ENCODE results near the gene HOXA10. TPM values are rescaled to one million over a fixed set of nuclear protein-coding genes. Genes with fewer than 3 reads are reported as not detected.

The HOXA10 gene
- total RNA-seq, 4 donors from 2014 or later: 0.56 to 1.9 (median 1.2) TPM

DNA sequence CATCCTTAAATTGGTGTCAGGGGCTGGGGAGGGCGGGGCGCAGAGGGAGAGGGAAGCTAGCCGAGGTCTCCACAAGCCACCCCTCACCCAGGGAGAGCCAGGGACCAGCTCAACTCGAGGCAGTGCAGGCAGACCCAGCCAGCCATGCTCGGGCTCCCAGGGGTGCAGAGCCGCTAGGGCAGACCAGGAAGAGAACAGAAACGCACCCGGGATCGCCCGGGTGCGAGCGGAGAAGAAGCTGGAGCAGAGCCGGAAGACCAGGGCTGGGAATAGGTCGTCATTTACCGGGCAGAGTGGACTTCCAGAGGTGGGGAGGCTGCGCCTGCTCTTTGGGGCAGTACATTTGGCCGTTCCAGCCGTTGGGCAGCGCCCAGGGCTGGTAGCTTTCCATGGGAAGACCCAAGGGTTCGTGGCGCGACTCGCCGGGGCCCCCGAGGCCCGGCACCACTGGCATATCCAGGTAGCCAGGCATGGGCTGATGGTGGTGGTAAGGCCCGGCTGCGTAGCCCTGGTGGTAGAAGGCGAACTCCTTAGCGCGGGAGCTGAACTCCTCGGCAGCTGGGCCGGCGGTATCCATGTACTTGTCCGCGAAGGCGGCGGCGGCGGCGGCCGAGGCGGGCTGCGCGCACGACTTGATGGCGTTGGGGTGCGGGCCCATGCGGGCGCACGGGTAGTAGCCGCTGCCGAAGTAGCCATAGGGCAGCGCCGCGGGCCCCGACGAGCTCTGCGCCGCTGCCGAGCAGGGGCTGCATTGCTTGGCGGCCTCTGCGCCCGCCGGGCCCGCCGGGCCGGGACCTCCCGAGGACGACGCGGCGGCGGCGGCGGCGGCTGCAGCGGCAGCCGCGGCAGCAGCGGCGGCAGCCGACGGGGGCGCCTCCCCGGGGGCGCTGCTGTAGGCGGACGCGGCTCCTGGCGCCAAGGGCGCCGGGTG is 25.0 kb upstream of the HOXA10 start:
- no peak for DNase-seq (ENCODE audit: low spot score)

DNA sequence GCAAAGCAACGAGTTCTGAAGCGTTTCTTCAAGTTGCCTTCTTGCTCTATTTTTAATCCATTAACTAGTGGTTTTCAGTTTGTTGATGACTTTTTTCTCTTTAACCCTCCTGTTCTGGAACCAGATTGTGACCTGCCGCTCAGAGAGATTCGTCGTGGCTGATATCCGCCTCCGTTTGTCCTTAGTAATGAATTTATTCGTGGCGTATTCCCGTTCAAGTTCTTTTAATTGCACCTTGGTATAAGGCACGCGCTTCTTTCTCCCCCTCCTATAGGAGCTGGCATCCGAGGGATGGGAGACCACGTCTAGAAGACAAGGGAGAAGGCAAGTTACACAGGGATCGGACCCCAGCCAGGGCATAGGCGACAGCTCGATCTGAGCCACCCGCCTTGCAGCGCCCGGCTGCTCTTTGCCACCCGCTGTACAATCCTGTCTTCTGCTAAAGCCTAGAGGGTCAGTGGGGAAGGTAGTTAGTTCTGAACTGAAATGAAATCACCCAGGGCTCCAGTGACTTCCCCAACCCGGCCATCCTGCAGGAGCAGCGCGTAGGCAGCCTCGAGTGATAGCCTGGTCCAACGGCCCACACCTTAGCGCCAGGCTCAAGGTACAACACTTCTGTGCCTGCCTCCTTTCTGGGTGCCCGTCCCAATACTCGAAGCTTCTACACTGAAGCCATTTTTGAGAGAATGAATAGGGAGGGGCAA is 24.2 kb upstream of the HOXA10 start:
- no peak for DNase-seq (ENCODE audit: low spot score)
- TF ChIP-seq, protein P1, sequence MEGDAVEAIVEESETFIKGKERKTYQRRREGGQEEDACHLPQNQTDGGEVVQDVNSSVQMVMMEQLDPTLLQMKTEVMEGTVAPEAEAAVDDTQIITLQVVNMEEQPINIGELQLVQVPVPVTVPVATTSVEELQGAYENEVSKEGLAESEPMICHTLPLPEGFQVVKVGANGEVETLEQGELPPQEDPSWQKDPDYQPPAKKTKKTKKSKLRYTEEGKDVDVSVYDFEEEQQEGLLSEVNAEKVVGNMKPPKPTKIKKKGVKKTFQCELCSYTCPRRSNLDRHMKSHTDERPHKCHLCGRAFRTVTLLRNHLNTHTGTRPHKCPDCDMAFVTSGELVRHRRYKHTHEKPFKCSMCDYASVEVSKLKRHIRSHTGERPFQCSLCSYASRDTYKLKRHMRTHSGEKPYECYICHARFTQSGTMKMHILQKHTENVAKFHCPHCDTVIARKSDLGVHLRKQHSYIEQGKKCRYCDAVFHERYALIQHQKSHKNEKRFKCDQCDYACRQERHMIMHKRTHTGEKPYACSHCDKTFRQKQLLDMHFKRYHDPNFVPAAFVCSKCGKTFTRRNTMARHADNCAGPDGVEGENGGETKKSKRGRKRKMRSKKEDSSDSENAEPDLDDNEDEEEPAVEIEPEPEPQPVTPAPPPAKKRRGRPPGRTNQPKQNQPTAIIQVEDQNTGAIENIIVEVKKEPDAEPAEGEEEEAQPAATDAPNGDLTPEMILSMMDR (IDR thresholded peaks at IDR 0.05): no peak
- no peak for ATAC-seq (ENCODE audit: low FRiP score)

More for the DNA sequence above, 25.0 kb upstream of the HOXA10 start:
- ATAC-seq (ENCODE audit: low FRiP score): no peak
- TF ChIP-seq, protein P1 (IDR thresholded peaks at IDR 0.05): no peak

DNA sequence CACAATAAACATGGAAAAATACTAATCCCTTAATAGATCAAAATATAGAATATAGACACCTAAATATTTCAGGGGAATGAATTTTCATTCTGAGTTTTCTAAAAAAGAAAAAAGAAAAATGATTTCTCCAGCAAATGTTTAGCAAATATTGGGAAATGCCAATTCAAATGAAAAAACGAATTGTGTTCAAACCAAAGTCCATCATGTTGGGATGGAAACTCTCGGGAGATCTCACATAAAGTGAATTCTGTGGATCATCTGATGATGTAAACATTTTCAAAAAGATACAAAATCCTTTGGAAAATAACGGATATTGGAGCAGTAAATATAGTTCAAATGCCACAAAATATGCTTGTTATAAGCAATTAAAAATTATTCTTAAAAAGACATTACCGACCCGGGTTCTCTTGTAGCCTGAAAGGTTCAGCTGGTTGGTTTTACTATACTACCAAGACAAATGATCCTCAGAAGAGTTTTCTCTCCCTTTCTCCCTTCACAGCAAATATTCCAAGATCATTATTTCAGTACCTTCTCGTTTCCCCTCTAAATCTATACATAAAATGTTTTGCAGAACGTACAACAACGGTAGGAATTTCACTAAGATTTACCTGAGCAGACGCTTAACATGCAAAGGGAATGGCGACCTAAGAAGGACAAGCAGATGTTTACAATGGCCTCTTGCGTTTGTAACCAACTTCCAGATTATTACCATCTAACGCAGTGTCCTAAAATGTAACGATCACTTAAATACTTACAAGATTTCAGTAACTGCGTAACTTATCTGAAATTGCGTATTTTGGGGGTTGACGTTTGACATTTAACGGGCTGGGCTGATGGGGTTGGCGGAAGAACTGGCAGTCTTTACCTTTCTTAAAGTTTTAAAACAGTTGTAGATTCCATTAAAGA is 23.3 kb upstream of the HOXA10 start:
- ATAC-seq (ENCODE audit: low FRiP score): no peak
- TF ChIP-seq, protein P1 (IDR thresholded peaks at IDR 0.05): no peak
- DNase-seq (ENCODE audit: low spot score): no peak

DNA sequence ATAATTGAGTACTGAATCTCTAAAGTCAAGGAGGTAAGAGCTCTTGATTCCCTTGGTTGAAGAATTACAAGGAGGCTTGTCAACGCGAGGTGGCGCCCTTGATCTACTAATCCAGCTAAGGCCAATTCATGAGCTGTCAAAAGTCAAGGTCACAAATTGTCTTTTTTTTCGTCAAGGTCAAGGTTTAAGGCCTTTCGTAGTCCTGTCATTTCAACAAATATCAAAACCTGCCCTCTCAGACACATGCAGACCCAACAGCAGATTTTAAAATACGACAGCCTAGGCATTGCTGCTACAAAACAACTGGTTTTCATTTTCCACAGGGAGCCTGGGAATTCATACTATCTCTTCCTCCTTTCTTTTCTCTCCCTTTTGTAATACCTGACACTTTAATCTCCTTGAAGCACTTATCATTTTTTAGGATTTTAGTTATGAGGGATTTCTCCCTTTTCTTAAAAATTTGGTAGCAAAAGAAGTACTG is 22.2 kb upstream of the HOXA10 start:
- no peak for ATAC-seq (ENCODE audit: low FRiP score)
- TF ChIP-seq, protein P1 (IDR thresholded peaks at IDR 0.05): peak in 1 of 3 donors; percentile 71
- peak; percentile 98 for DNase-seq (ENCODE audit: low spot score)

DNA sequence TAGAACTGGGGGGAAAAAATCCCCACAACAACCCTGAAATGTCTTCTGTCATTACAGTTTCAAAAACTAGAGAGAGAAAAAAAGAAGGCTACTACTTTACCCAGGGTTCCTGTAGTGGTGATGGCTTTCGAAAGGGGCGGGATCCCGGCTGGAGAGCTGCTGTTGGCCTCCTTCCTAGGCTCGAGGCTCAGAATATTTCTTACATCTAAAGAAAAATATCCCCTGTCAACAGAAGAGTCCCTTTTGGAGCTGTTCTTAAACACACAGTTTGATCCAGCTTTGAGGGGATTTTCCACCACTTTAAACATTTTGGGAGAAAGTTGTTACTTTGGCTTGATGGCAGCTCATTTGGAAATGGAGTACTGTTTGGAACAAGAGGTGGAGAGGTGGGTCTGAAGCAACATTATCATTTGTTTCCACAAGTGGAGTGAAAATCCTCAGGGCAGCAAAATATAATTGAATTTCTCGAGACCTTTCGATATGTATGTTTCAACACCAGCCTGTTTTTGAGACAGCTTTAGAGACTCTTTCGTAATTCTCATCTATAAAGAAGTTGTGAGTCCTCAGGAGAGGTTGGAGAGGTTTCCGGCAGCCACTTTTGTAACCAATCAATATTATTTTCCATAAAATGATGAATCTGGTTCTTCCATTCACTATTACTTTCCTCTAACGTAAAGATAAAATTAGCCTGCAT is 20.7 kb upstream of the HOXA10 start:
- ATAC-seq (ENCODE audit: low FRiP score) (no peak), DNase-seq (ENCODE audit: low spot score) (no peak)
- TF ChIP-seq, protein P1 (IDR thresholded peaks at IDR 0.05): no peak

DNA sequence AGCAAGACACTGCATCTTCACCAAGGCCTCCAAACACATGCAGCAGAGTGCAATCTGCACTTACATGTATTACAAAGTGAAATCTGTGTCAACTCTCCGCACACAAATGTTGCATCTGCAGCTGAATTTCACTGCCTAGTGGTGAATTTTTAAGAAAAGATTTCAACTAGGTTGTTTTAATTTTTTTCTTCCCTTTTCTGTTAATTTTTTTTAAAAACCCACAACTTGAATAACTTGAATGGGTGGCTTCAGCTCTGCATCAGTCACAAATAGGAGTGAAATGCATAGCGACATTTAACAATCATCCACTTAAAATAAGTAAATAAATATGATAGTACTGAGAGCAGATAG is 19.9 kb upstream of the HOXA10 start:
- no peak for ATAC-seq (ENCODE audit: low FRiP score)
- TF ChIP-seq, protein P1 (IDR thresholded peaks at IDR 0.05): no peak
- DNase-seq (ENCODE audit: low spot score): no peak

All from omental fat pad (tissue), 4 donors.